Measurements from ENCODE around the gene TNFRSF18. TPM values are rescaled to one million over a fixed set of nuclear protein-coding genes. Genes with fewer than 3 reads are reported as not detected.

TNFRSF18 gene
- total RNA-seq, 4 donors from 2014 or later: 0.49 to 0.67 TPM; not detected in 2

DNA sequence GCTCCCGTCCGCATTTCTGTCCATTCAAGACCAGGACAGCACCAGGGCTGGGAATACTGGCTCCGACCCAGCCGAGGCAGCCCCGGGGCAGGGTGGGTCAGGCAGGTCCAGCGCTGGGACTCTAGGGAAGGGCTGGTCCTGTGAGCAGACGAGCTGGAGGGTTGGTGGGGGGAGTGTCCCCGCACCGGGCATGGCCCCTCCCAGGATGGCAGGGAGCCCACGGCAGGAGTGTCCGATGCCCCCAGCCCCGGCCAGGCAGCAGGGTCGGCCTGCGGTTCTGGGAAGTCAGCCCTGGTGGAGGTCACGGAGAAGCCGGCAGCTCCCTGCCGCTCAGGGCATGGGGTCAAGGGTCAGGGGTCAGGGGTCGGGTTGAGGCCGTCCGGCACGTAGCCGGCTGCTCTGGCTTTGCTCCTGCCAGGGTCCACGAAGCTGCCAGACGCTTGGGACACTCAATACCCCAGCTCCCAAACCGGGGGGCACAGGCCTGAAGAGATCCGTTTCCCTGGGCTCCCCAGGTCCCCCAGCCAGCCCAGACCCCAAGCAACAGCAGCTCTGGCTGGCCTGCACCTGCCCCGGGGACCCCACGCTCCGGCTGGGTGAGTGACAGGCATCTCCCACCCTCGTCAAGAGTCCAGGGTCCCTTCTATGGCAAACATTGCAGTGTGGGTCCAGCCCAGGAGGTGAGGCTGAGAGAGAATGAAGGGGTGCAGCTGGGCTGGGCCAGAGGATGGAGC is 33.4 kb upstream of the TNFRSF18 start:
- Histone ChIP-seq H3K36me3 (no peaks in the 10 kb centered on the region), H3K27ac (no peak overlapping the region), H3K9me3 (no peaks in the 10 kb centered on the region), H3K4me3 (replicated peaks in 1 of 3) (no peak overlapping the region), H3K27me3 (no peaks in the 10 kb centered on the region), H3K4me1 (peaks cover 8 to 16% of the 10 kb centered on the region in 2 donors)
- intact Hi-C loops (cut with DNase I): no loop called here
- WGBS, 2 donors: 52% methylated on average over 5 of the region's 30 CpGs; no CpG with 5 or more reads in 1 of the 2 donors
- TF ChIP-seq POLR2A (IDR thresholded peaks at IDR 0.05) (no peak), CTCF (IDR thresholded peaks at IDR 0.05) (no peak)
- DNase-seq: no peak

DNA sequence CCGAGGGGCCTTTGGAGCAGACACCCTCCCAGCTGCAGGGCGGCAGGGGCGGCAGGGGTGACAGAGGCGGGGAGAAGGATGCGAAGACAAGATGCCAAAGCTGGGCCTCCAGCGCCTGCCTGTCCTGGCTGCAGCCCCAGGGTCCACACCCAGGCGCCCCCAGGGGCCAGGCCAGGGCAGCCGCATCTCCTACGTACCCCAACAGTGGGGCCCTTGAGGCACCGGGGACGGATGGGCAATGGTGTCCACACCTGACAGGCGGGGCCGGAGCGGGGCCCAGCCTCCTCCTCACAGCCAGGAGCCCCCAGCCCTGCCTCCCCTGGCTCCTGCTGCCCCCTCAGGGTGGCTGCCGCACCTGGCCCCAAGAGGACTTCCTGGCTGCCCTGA is 32.8 kb upstream of the TNFRSF18 start:
- no peaks in the 10 kb centered on the region for H3K9me3 ChIP-seq
- H3K4me3 ChIP-seq (replicated peaks in 1 of 3): no peak overlapping the region
- no peaks in the 10 kb centered on the region for H3K27me3 ChIP-seq
- H3K36me3 ChIP-seq: no peaks in the 10 kb centered on the region
- no peak for TF ChIP-seq CTCF (IDR thresholded peaks at IDR 0.05)
- no peak for TF ChIP-seq POLR2A (IDR thresholded peaks at IDR 0.05)
- no peak overlapping the region for H3K27ac ChIP-seq
- WGBS, 2 donors: 90% methylated on average over 2 of the region's 15 CpGs; no CpG with 5 or more reads in 1 of the 2 donors
- intact Hi-C loops (cut with DNase I): no loop called here
- no peak for DNase-seq
- peaks cover 8 to 16% of the 10 kb centered on the region in 2 donors for H3K4me1 ChIP-seq

- intact Hi-C loops (cut with DNase I): no loop called here
- Histone ChIP-seq H3K36me3 (no peaks in the 10 kb centered on the region), H3K4me3 (replicated peaks in 1 of 3) (no peak overlapping the region), H3K4me1 (peaks cover 8 to 16% of the 10 kb centered on the region in 2 donors), H3K27ac (no peak overlapping the region), H3K27me3 (no peaks in the 10 kb centered on the region), H3K9me3 (no peaks in the 10 kb centered on the region)
- WGBS, 2 donors: no CpG with 5 or more reads among the region's 19 CpGs
- TF ChIP-seq CTCF (IDR thresholded peaks at IDR 0.05) (no peak), POLR2A (IDR thresholded peaks at IDR 0.05) (no peak)
- no peak for DNase-seq
These were observed 32.3 kb upstream of the TNFRSF18 start for GRCh38 chr1:1238702-1239178.

DNA sequence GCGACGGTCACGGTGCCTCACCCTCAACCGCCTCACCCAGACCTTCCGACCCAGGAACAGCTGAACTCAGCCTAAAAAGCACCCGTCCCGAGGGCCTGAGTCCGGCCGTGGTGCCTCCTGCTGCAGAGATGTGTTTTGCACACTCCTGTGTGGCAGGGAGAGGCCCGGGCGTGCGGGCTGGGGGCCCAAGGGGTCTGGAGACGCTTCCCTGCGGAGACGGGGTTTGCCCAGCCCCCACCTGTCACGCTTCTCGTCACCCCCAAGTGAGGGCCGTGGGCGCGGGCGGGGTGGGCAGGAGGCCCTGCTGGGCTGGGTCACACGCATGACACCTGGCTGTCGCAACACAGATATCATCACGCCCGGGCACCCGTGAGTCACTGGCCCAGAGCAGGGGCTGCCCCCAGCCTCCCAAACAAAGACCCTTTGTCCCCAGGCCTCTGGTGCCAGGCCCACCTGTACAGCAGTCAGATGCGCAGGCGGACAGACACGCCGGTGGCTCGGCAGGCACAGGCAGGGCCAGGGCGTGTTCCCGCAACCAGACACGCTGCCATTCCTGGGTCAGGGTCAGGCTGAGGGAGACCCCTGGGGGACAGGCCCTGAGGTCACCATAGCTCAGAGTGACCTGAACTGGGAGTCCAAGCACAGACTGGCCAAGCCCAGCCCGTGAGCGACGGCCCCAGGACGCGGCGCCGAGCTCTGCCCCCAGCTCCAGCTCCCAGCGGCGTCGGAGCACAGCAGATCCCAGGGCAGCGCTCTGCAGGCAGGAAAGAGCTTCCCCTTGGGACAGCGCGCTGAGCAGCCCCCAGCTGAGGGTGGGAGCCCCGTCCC is 31.7 kb upstream of the TNFRSF18 start:
- DNase-seq: peak in 1 of 2 donors; percentile 18
- peaks cover 8 to 20% of the 10 kb centered on the region in 2 donors for H3K4me1 ChIP-seq
- TF ChIP-seq POLR2A (IDR thresholded peaks at IDR 0.05) (no peak), CTCF (IDR thresholded peaks at IDR 0.05) (no peak)
- WGBS, 2 donors: 44% methylated on average over 5 of the region's 48 CpGs; no CpG with 5 or more reads in 1 of the 2 donors
- no peak overlapping the region for H3K27ac ChIP-seq
- H3K4me3 ChIP-seq (replicated peaks in 1 of 3): no peak overlapping the region
- no peaks in the 10 kb centered on the region for H3K36me3 ChIP-seq
- intact Hi-C loops (cut with DNase I): no loop called here
- H3K27me3 ChIP-seq: no peaks in the 10 kb centered on the region
- H3K9me3 ChIP-seq: no peaks in the 10 kb centered on the region

Data from thyroid gland (tissue), 4 donors.